ENCODE data around the gene KCNIP4. TPM values are rescaled to one million over a fixed set of nuclear protein-coding genes. Genes with fewer than 3 reads are reported as not detected.

The KCNIP4 gene
- total and polyA plus RNA-seq, 2 donors (not counting 1 experiment from before 2014, with no cell fraction given), result not detected

DNA sequence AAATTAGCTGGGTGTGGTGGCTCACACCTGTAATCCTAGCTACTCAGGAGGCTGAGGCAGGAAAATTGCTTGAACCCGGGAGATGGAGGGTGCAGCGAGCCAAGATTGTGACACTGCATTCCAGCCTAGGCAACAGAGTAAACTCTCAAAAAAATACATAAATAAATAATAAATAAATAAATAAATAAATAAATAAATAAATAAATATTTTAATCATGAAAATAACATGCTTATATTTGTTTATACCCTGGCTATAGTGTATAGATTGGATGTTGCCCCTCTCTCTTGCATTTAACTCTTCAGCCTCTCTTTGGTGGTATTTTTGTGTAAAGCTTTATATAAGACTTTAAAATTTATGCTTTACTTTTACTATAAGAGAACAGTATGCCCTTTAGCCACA lies 51.8 kb downstream of the KCNIP4 start:
- no peaks in the 10 kb centered on the region for H3K36me3 ChIP-seq (replicated peaks in 1 of 2; ENCODE audit: control extremely low read depth in 1 of 2, control insufficient read depth in 1 of 2, extremely low read depth in 1 of 2, insufficient read depth in 2 of 2, low read length in 1 of 2)
- Mint-ChIP-seq H3K27ac (no peak overlapping the region), H3K9me3 (ENCODE audit: insufficient read depth) (peaks cover 5% of the 10 kb centered on the region), H3K4me3 (no peak overlapping the region), H3K4me1 (no peaks in the 10 kb centered on the region), H3K27me3 (no peaks in the 10 kb centered on the region)
- H2AFZ ChIP-seq (ENCODE audit: insufficient read depth, low read depth, low read length, poor library complexity, severe bottlenecking), result no peak overlapping the region
- H4K20me1 ChIP-seq (ENCODE audit: control insufficient read depth, insufficient read depth, low read length, poor library complexity, severe bottlenecking), result no peaks in the 10 kb centered on the region
- H3K9me3 ChIP-seq (ENCODE audit: control extremely low read depth in 1 of 3, control insufficient read depth in 2 of 3, insufficient read depth in 1 of 3, low read length in 2 of 3), result peaks cover 0 to 6% (median 0%) of the 10 kb centered on the region in 3 donors
- no peaks in the 10 kb centered on the region for H3K4me1 ChIP-seq (ENCODE audit: control insufficient read depth in 2 of 2, insufficient read depth in 2 of 2, low read length in 2 of 2)
- no peaks in the 10 kb centered on the region for H3K27me3 ChIP-seq (replicated peaks in 1 of 4; ENCODE audit: control extremely low read depth in 1 of 4, control insufficient read depth in 3 of 4, insufficient read depth in 4 of 4, low read length in 3 of 4)
- ATAC-seq (ENCODE audit: low read depth) (no peak), DNase-seq (no peak)
- H3K4me3 ChIP-seq (ENCODE audit: control extremely low read depth in 1 of 5, extremely low read depth in 1 of 5, insufficient read depth in 1 of 5, low read depth in 2 of 5, low read length in 4 of 5), result no peak overlapping the region
- intact Hi-C loops (cut with micrococcal nuclease), result no loop called here
- TF ChIP-seq, protein P1, sequence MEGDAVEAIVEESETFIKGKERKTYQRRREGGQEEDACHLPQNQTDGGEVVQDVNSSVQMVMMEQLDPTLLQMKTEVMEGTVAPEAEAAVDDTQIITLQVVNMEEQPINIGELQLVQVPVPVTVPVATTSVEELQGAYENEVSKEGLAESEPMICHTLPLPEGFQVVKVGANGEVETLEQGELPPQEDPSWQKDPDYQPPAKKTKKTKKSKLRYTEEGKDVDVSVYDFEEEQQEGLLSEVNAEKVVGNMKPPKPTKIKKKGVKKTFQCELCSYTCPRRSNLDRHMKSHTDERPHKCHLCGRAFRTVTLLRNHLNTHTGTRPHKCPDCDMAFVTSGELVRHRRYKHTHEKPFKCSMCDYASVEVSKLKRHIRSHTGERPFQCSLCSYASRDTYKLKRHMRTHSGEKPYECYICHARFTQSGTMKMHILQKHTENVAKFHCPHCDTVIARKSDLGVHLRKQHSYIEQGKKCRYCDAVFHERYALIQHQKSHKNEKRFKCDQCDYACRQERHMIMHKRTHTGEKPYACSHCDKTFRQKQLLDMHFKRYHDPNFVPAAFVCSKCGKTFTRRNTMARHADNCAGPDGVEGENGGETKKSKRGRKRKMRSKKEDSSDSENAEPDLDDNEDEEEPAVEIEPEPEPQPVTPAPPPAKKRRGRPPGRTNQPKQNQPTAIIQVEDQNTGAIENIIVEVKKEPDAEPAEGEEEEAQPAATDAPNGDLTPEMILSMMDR (IDR thresholded peaks at IDR 0.05), result no peak
- TF ChIP-seq EZH2 (IDR thresholded peaks at IDR 0.05; ENCODE audit: borderline replicate concordance, insufficient read depth, low read depth, low read length, poor library complexity, severe bottlenecking), result no peak
- WGBS (ENCODE audit: insufficient coverage), result no CpG with 5 or more reads among the region's 2 CpGs
- no peak overlapping the region for H3K4me2 ChIP-seq (replicated peaks; ENCODE audit: low read depth, low read length, poor library complexity, severe bottlenecking)
- no peak overlapping the region for H3K27ac ChIP-seq (ENCODE audit: low read length in 2 of 2)
- CTCF ChIA-PET, result no interaction called here
- no peak overlapping the region for H3K9ac ChIP-seq (ENCODE audit: low read length)
- H3K79me2 ChIP-seq (ENCODE audit: control insufficient read depth, insufficient read depth, low read length), result no peaks in the 10 kb centered on the region
- POLR2A ChIA-PET, result no interaction called here

DNA sequence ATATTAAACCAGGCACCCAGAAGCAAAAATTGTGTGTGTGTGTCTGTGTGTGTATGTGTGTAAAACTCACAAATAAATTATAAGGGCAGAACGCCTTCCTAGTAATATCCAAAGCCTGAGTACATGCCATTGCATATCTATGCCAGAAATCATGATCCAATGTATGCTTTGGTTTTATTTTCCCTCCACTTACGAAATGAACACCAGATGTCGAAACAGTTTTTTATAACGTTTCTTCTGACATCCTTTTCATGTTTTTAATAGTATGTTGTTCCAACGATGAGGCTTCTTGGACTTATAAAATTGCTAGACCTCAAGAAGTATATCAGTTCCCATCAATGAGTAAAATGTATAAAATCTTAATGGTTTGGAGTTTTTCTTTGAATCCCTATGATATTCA lies 55.4 kb downstream of the KCNIP4 start:
- ATAC-seq (ENCODE audit: low read depth) (no peak), DNase-seq (no peak)
- no peaks in the 10 kb centered on the region for H3K4me1 Mint-ChIP-seq
- no peaks in the 10 kb centered on the region for H3K79me2 ChIP-seq (ENCODE audit: control insufficient read depth, insufficient read depth, low read length)
- H3K27ac Mint-ChIP-seq, result no peak overlapping the region
- H3K4me3 Mint-ChIP-seq, result no peak overlapping the region
- intact Hi-C loops (cut with micrococcal nuclease), result no loop called here
- H4K20me1 ChIP-seq (ENCODE audit: control insufficient read depth, insufficient read depth, low read length, poor library complexity, severe bottlenecking), result no peaks in the 10 kb centered on the region
- no peaks in the 10 kb centered on the region for H3K36me3 ChIP-seq (replicated peaks in 1 of 2; ENCODE audit: control extremely low read depth in 1 of 2, control insufficient read depth in 1 of 2, extremely low read depth in 1 of 2, insufficient read depth in 2 of 2, low read length in 1 of 2)
- TF ChIP-seq, protein P1 (IDR thresholded peaks at IDR 0.05), result no peak
- TF ChIP-seq EZH2 (IDR thresholded peaks at IDR 0.05; ENCODE audit: borderline replicate concordance, insufficient read depth, low read depth, low read length, poor library complexity, severe bottlenecking), result no peak
- WGBS (ENCODE audit: insufficient coverage), result 60% methylated on average over 1 of the region's 5 CpGs
- no peak overlapping the region for H3K4me2 ChIP-seq (replicated peaks; ENCODE audit: low read depth, low read length, poor library complexity, severe bottlenecking)
- no peaks in the 10 kb centered on the region for H3K4me1 ChIP-seq (ENCODE audit: control insufficient read depth in 2 of 2, insufficient read depth in 2 of 2, low read length in 2 of 2)
- no peak overlapping the region for H3K27ac ChIP-seq (ENCODE audit: low read length in 2 of 2)
- no peaks in the 10 kb centered on the region for H3K27me3 ChIP-seq (replicated peaks in 1 of 4; ENCODE audit: control extremely low read depth in 1 of 4, control insufficient read depth in 3 of 4, insufficient read depth in 4 of 4, low read length in 3 of 4)
- ChIA-PET POLR2A (no interaction called here), CTCF (no interaction called here)
- peaks cover 0 to 3% (median 0%) of the 10 kb centered on the region in 3 donors for H3K9me3 ChIP-seq (ENCODE audit: control extremely low read depth in 1 of 3, control insufficient read depth in 2 of 3, insufficient read depth in 1 of 3, low read length in 2 of 3)
- H3K9me3 Mint-ChIP-seq (ENCODE audit: insufficient read depth), result peaks cover 2% of the 10 kb centered on the region
- H3K9ac ChIP-seq (ENCODE audit: low read length), result no peak overlapping the region
- no peak overlapping the region for H2AFZ ChIP-seq (ENCODE audit: insufficient read depth, low read depth, low read length, poor library complexity, severe bottlenecking)
- H3K4me3 ChIP-seq (ENCODE audit: control extremely low read depth in 1 of 5, extremely low read depth in 1 of 5, insufficient read depth in 1 of 5, low read depth in 2 of 5, low read length in 4 of 5), result no peak overlapping the region
- no peaks in the 10 kb centered on the region for H3K27me3 Mint-ChIP-seq
